K562 (cell line): Measurements from ENCODE around the gene GABRA5. TPM values are rescaled to one million over a fixed set of nuclear protein-coding genes. Genes with fewer than 3 reads are reported as not detected.

ENCODE experiments used
- ATAC-seq: fragments of 200-7000 bp; cut with Tn5 transposase; 3 replicates; pipeline ENCODE4 v1.9.1; 2020; ENCODE audit warnings: moderate library complexity
- BruUV-seq: library from RNA; stranded (reverse); fragments of 400-500 nt; replicated peaks from 2 replicates; lab custom pipeline; 2021; lab: Mats Ljungman, UMichigan
- CTCF ChIA-PET: fragments of 300-600 bp; formaldehyde crosslinking; extraction: SDS; loops from one replicate; lab custom pipeline; 2021; ENCODE audit warnings: low intra/inter-chr PET ratio; lab: Yijun Ruan, JAX
- POLR2A ChIA-PET: fragments of 300-600, 350-650 bp; sonication (Branson Sonifier 250); formaldehyde crosslinking; extraction: SDS; loops from one replicate; lab custom pipeline; 2021; ENCODE audit warnings: antibody characterized with exemption, inconsistent platforms; lab: Yijun Ruan, JAX
- DNase-seq, 4 experiments: peaks; one replicate each; pipeline versions ENCODE4 v3.0.0 to v3.0.0-alpha.2; 2011 to 2018; ENCODE audit warnings: low spot score in 3 of 4, mixed read lengths in 3 of 4; ENCODE audit errors: extremely low read depth in 1 of 4
- FAIRE-seq: peaks from 2 replicates; lab custom pipeline; 2011; peaks lifted over from hg19 to GRCh38; lab: Jason Lieb, UNC
- H2AFZ ChIP-seq: 2 replicates; pipeline ENCODE4 v1.6.0; 2011; ENCODE audit warnings: low read depth, low read length, control low read depth, inconsistent platforms
- H3K27ac ChIP-seq: fragments of 200-600 bp; 3 replicates; pipeline ENCODE4 v1.8.0; 2011; ENCODE audit warnings: low read depth, mild to moderate bottlenecking, control low read depth, inconsistent platforms, low read length, moderate library complexity, mixed read lengths; ENCODE audit errors: extremely low read depth
- H3K27me3 ChIP-seq, 2 experiments: fragments of 300-600 bp in 1 of 2; 2 replicates in 1 of 2; 3 replicates in 1 of 2; pipeline versions ENCODE4 v1.6.0 to v1.8.0; 2011; ENCODE audit warnings: inconsistent platforms in 2 of 2, low read length in 2 of 2, mild to moderate bottlenecking in 1 of 2, mixed read lengths in 1 of 2, moderate library complexity in 1 of 2; ENCODE audit not compliant: control insufficient read depth in 2 of 2, insufficient read depth in 2 of 2
- H3K36me3 ChIP-seq: fragments of 300-600 bp; 3 replicates; pipeline ENCODE4 v1.8.0; 2011; ENCODE audit warnings: mild to moderate bottlenecking, low read length, inconsistent platforms; ENCODE audit not compliant: control insufficient read depth, insufficient read depth
- H3K4me1 ChIP-seq, 2 experiments: fragments of 200-600 bp in 1 of 2; replicated peaks in 1 of 2; 2 replicates in 1 of 2; 3 replicates in 1 of 2; pipeline versions ENCODE4 v1.5.1 to v1.8.0; 2011; ENCODE audit warnings: inconsistent platforms in 2 of 2, low read length in 2 of 2, mild to moderate bottlenecking in 1 of 2, mixed read lengths in 1 of 2, moderate library complexity in 1 of 2; ENCODE audit not compliant: control insufficient read depth in 2 of 2, insufficient read depth in 2 of 2
- H3K4me2 ChIP-seq: 2 replicates; pipeline ENCODE4 v1.6.1; 2011; ENCODE audit warnings: low read length, control low read depth, inconsistent platforms, mixed read lengths; ENCODE audit not compliant: insufficient read depth
- H3K4me3 ChIP-seq: fragments of 200-600 bp; sonication (generic), shearing (Covaris generic); 2 replicates; pipeline ENCODE4 v1.5.1; 2016; ENCODE audit warnings: control low read depth, inconsistent platforms
- H3K79me2 ChIP-seq: fragments of 200-600 bp; 3 replicates; pipeline ENCODE4 v1.8.0; 2011; ENCODE audit warnings: low read length, inconsistent platforms; ENCODE audit not compliant: control insufficient read depth, insufficient read depth
- H3K9ac ChIP-seq, 2 experiments: 2 replicates each; pipeline versions ENCODE4 v1.6.0 to v1.6.1; 2011; ENCODE audit warnings: low read depth in 2 of 2, low read length in 2 of 2, control low read depth in 1 of 2, inconsistent platforms in 1 of 2, mild to moderate bottlenecking in 1 of 2, mixed read lengths in 1 of 2; ENCODE audit not compliant: insufficient read depth in 1 of 2
- H3K9me1 ChIP-seq: one replicate; pipeline ENCODE4 v1.6.0; 2011; ENCODE audit warnings: inconsistent platforms, mild to moderate bottlenecking, low read length, moderate library complexity; ENCODE audit not compliant: control insufficient read depth, insufficient read depth
- H3K9me3 ChIP-seq: replicated peaks from 2 replicates; pipeline ENCODE4 v1.5.1; 2011; ENCODE audit warnings: low read depth, low read length, inconsistent platforms; ENCODE audit not compliant: control insufficient read depth, insufficient read depth
- H4K20me1 ChIP-seq: replicated peaks from 2 replicates; pipeline ENCODE4 v1.6.1; 2011; ENCODE audit warnings: low read length, inconsistent platforms, mixed read lengths; ENCODE audit not compliant: control insufficient read depth, insufficient read depth
- MYC ChIP-seq, 2 experiments: fragments of 250-450 bp in 1 of 2; sonication (Bioruptor Pico) in 1 of 2; IDR thresholded peaks; 2 replicates each; pipeline versions ENCODE4 v1.5.1 to v1.6.1; 2012 to 2021; ENCODE audit warnings: low read depth in 2 of 2, borderline replicate concordance in 1 of 2, improper control_type of control experiment in 1 of 2, low read length in 1 of 2, mild to moderate bottlenecking in 1 of 2, moderate library complexity in 1 of 2
- PHB2 ChIP-seq: fragments of 450-650 bp; IDR thresholded peaks from 2 replicates; pipeline ENCODE4 v1.6.1; 2017; ENCODE audit warnings: low read depth
- SAP30 ChIP-seq: fragments of 200-600 bp; sonication (generic); IDR thresholded peaks from 2 replicates; pipeline ENCODE4 v1.6.1; 2012; ENCODE audit warnings: borderline replicate concordance, low read depth, mild to moderate bottlenecking, moderate library complexity, low read length, control low read depth, inconsistent platforms; ENCODE audit not compliant: insufficient read depth, poor library complexity, severe bottlenecking
- U2AF1 ChIP-seq: fragments of 200-400 bp; formaldehyde crosslinking; optimal IDR thresholded peaks from 2 replicates; pipeline ENCODE3; 2017; ENCODE audit warnings: mild to moderate bottlenecking, low read depth, low read length, moderate library complexity
- YY1 ChIP-seq, 3 experiments: IDR thresholded peaks; 2 replicates each; pipeline ENCODE4 v1.6.1; 2011; ENCODE audit warnings: low read length in 2 of 3, mild to moderate bottlenecking in 2 of 3, moderate library complexity in 2 of 3, borderline replicate concordance in 1 of 3, control low read depth in 1 of 3, low read depth in 1 of 3; ENCODE audit not compliant: insufficient read depth in 3 of 3, insufficient replicate concordance in 2 of 3, control insufficient read depth in 1 of 3, insufficient read length in 1 of 3; ENCODE audit errors: extremely low read depth in 1 of 3
- ZC3H4 ChIP-seq: sonication (generic); formaldehyde crosslinking; IDR thresholded peaks from 2 replicates; pipeline ENCODE4 v1.9.0; 2021; ENCODE audit warnings: missing genetic modification reagents, borderline replicate concordance
- ZNF347 ChIP-seq: fragments of 450-650 bp; formaldehyde crosslinking; IDR thresholded peaks from 2 replicates; pipeline ENCODE4 v1.4.0; 2020; ENCODE audit warnings: low read depth, mild to moderate bottlenecking, moderate library complexity
- WGBS: fragments of 100-300 bp; shearing (Covaris generic); methylation state at CpG from one replicate; pipeline ENCODE4 v1.1.6; 2016; ENCODE audit warnings: low coverage, mixed read lengths; ENCODE audit not compliant: insufficient coverage; ENCODE audit errors: missing lambda C conversion rate; 5-methylcytosine and 5-hydroxymethylcytosine counted together
- in situ Hi-C: fragments of 300-500 bp; cut with MboI; formaldehyde crosslinking; loops from 4 replicates; pipeline ENCODE4 v1.15.0; 2018; ENCODE audit warnings: inconsistent platforms, mixed read lengths
- intact Hi-C: fragments of 100-400 bp; cut with micrococcal nuclease; formaldehyde crosslinking; loops from 2 replicates; pipeline ENCODE4 v1.14.2; 2022
- polyA plus RNA-seq, 8 experiments: library from polyadenylated mRNA; depleted of rRNA in 4 of 8; stranded (reverse) in 5 of 8; unstranded in 3 of 8; fragments of >200 nt; fragmentation: Nextera tagmentation in 2 of 8; fragmentation: Illumina TruSeq in 1 of 8; extraction: Ambion mirVana in 2 of 8; extraction: Trizol in 1 of 8; gene quantifications; 2 replicates each; pipeline versions ENCODE4 v1.2.1 to v1.2.3, GENCODE V29; 2011 to 2014; ENCODE audit warnings: inconsistent platforms in 1 of 8, missing spikeins in 1 of 8
- total RNA-seq, 7 experiments: library from RNA; depleted of rRNA in 6 of 7; stranded (reverse); fragments of >200 nt in 6 of 7; fragmentation: Illumina TruSeq in 2 of 7; extraction: Trizol in 2 of 7; gene quantifications; 2 replicates each; pipeline versions ENCODE4 v1.2.1 to v1.2.3, GENCODE V29; 2011 to 2021; ENCODE audit warnings: low replicate concordance in 1 of 7
- TF ChIP-seq, protein P1 (sequence below): fragments of 200-800 bp; sonication (Bioruptor generic); IDR thresholded peaks from 2 replicates; pipeline ENCODE4 v1.6.1; 2017; ENCODE audit warnings: missing genetic modification characterization, missing compliant biosample characterization

The GABRA5 gene
- total and polyA plus RNA-seq, 9 of the 15 experiments (the other 6 are each of a cell fraction or from before 2014, with no cell fraction given): not detected

DNA sequence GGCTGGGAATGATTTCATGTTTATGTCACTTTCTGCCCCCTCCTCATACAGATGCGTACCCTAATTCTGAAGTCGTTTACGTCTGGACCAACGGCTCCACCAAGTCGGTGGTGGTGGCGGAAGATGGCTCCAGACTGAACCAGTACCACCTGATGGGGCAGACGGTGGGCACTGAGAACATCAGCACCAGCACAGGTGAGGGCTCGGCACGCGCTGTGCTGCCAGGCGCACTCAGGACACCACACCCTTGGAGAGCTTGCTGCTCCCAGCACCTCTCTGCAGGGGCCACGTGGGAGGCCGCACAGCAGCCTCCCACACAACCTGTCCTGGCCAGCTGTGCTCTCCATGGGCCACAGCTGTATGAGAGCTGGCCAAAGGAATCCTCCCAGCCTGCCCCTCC, 70.3 kb downstream of the GABRA5 start (continued):
- no peak for TF ChIP-seq SAP30

DNA sequence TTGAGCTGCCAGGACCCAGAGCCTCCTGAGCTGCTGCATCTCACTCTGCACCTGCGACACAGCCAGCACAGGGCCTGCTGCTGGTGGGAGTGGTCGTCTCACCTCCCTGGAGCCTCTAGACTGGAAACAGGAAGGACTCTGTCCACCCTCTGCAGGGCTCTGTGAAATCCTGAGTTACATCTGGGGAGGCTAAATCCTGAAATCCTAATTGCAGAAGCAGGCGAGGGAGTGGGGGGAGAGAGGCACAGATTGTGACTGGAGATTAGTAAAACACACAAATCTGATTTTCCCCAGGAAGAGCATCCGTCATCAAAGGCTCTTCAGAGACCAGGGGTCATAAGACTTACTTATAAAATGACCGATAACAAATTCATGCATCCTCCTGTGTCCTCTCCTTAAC, 72.5 kb downstream of the GABRA5 start:
- FAIRE-seq (no peak), DNase-seq (no peak), ATAC-seq (no peak)
- H3K9ac ChIP-seq: no peak overlapping the region
- no peak overlapping the region for H3K27ac ChIP-seq
- ChIA-PET CTCF (no interaction called here), POLR2A (no interaction called here)
- no TSS peak for BruUV-seq
- no peak overlapping the region for H3K4me2 ChIP-seq
- no peaks in the 10 kb centered on the region for H3K79me2 ChIP-seq
- peaks cover 0 to 31% of the 10 kb centered on the region in 2 experiments; a peak in 2 of 5 replicates for H3K27me3 ChIP-seq
- no peak overlapping the region for H3K4me3 ChIP-seq
- H3K9me1 ChIP-seq: peaks cover 2% of the 10 kb centered on the region
- no peaks in the 10 kb centered on the region for H3K9me3 ChIP-seq
- H2AFZ ChIP-seq: no peak overlapping the region
- H4K20me1 ChIP-seq: no peaks in the 10 kb centered on the region
- in situ Hi-C loops: no loop called here
- no peaks in the 10 kb centered on the region for H3K4me1 ChIP-seq
- H3K36me3 ChIP-seq: no peaks in the 10 kb centered on the region
- WGBS: 0% methylated on average over 4 of the region's 5 CpGs
- intact Hi-C loops: no loop called here
- TF ChIP-seq ZNF347: no peak
- TF ChIP-seq, protein P1, sequence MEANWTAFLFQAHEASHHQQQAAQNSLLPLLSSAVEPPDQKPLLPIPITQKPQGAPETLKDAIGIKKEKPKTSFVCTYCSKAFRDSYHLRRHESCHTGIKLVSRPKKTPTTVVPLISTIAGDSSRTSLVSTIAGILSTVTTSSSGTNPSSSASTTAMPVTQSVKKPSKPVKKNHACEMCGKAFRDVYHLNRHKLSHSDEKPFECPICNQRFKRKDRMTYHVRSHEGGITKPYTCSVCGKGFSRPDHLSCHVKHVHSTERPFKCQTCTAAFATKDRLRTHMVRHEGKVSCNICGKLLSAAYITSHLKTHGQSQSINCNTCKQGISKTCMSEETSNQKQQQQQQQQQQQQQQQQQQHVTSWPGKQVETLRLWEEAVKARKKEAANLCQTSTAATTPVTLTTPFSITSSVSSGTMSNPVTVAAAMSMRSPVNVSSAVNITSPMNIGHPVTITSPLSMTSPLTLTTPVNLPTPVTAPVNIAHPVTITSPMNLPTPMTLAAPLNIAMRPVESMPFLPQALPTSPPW: no peak
- TF ChIP-seq MYC (IDR thresholded peaks at IDR 0.05; ENCODE audit: low read depth, low read length): no peak
- TF ChIP-seq MYC (CRISPR knock-in tag; IDR thresholded peaks at IDR 0.05; ENCODE audit: borderline replicate concordance, low read depth): no peak
- TF ChIP-seq YY1 (IDR thresholded peaks at IDR 0.05; ENCODE audit: borderline replicate concordance in 1 of 3, control insufficient read depth in 1 of 3, extremely low read depth in 1 of 3, insufficient read depth in 3 of 3, insufficient read length in 1 of 3, insufficient replicate concordance in 2 of 3, low read depth in 1 of 3, low read length in 2 of 3): no peak
- no peak for TF ChIP-seq ZC3H4 (CRISPR knock-in tag)
- TF ChIP-seq PHB2: no peak
- TF ChIP-seq U2AF1: no peak
